ENCODE measurements around the gene MBD2. TPM values are rescaled to one million over a fixed set of nuclear protein-coding genes. Genes with fewer than 3 reads are reported as not detected.

The MBD2 gene
- total RNA-seq, 1 experiment from 2014 or later: 79.7 TPM

DNA sequence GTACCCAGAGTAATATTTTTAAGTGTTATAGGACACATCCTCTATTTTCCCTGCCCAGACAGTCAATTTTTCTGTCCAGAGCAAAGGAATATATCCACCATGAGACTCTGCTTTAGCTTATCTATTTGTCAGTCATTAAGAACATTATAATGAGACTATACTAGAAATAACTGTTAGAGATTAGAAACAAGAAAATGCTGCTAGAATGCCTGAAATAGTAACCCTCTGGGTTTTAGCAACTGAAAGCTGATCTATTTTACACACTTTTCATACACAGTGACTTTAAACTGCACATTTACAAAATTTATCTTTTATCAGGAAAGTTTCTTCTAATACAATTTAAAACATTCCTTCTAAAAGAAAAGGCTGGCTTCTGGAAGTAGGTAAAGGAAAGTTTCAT, 39.6 kb downstream of the MBD2 start:
- BruUV-seq (replicated peaks): no TSS peak
- Histone ChIP-seq H3K36me3 (ENCODE audit: insufficient read depth, low read length, poor library complexity, severe bottlenecking) (peaks cover 13% of the 10 kb centered on the region), H3K4me1 (ENCODE audit: insufficient read depth, low read length, poor library complexity, severe bottlenecking) (no peaks in the 10 kb centered on the region), H3K27me3 (replicated peaks; ENCODE audit: insufficient read depth, low read depth, low read length, poor library complexity) (no peaks in the 10 kb centered on the region), H3K27ac (ENCODE audit: low read depth, low read length, poor library complexity, severe bottlenecking) (no peak overlapping the region), H3K9me3 (ENCODE audit: low read depth, low read length, poor library complexity, severe bottlenecking) (no peaks in the 10 kb centered on the region), H3K4me3 (ENCODE audit: low read depth, low read length, poor library complexity, severe bottlenecking) (no peak overlapping the region)
- POLR2A ChIA-PET (ENCODE audit: low non-redundant PET): no interaction called here
- no peak for DNase-seq (ENCODE audit: low spot score)
- CTCF ChIA-PET: no interaction called here
- intact Hi-C loops (cut with micrococcal nuclease; ENCODE audit: unreplicated experiment): no loop called here
- TF ChIP-seq, protein P1, sequence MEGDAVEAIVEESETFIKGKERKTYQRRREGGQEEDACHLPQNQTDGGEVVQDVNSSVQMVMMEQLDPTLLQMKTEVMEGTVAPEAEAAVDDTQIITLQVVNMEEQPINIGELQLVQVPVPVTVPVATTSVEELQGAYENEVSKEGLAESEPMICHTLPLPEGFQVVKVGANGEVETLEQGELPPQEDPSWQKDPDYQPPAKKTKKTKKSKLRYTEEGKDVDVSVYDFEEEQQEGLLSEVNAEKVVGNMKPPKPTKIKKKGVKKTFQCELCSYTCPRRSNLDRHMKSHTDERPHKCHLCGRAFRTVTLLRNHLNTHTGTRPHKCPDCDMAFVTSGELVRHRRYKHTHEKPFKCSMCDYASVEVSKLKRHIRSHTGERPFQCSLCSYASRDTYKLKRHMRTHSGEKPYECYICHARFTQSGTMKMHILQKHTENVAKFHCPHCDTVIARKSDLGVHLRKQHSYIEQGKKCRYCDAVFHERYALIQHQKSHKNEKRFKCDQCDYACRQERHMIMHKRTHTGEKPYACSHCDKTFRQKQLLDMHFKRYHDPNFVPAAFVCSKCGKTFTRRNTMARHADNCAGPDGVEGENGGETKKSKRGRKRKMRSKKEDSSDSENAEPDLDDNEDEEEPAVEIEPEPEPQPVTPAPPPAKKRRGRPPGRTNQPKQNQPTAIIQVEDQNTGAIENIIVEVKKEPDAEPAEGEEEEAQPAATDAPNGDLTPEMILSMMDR (conservative IDR thresholded peaks at IDR 0.05; ENCODE audit: low read depth, low read length): no peak
- TF ChIP-seq EZH2 (IDR thresholded peaks at IDR 0.05; ENCODE audit: borderline replicate concordance, low read depth, low read length, poor library complexity, severe bottlenecking): no peak

DNA sequence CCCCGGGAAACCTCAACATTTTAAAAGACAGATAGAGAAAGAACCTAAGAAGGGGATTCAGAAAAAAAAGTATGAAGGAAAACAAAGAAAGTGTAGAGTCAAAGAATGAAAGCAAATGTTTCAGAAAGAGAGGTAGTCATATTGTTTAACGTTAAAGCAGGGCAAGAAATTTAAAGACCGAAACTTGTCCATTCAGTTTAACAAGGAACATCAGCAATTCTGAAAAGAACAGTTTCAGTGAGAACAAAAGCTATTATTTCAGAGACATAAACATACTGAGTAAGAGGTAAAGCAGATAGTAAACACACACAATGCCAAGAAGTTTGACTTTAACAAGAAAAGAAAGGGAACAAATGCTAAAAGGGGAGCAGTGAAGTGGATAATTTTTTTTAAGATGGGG, 41.1 kb downstream of the MBD2 start:
- H3K4me1 ChIP-seq (ENCODE audit: insufficient read depth, low read length, poor library complexity, severe bottlenecking): no peaks in the 10 kb centered on the region
- H3K9me3 ChIP-seq (ENCODE audit: low read depth, low read length, poor library complexity, severe bottlenecking): no peaks in the 10 kb centered on the region
- no peaks in the 10 kb centered on the region for H3K27me3 ChIP-seq (replicated peaks; ENCODE audit: insufficient read depth, low read depth, low read length, poor library complexity)
- H3K27ac ChIP-seq (ENCODE audit: low read depth, low read length, poor library complexity, severe bottlenecking): no peak overlapping the region
- no peak overlapping the region for H3K4me3 ChIP-seq (ENCODE audit: low read depth, low read length, poor library complexity, severe bottlenecking)
- peaks cover 13% of the 10 kb centered on the region for H3K36me3 ChIP-seq (ENCODE audit: insufficient read depth, low read length, poor library complexity, severe bottlenecking)
- ChIA-PET POLR2A (ENCODE audit: low non-redundant PET) (no interaction called here), CTCF (no interaction called here)
- no peak for TF ChIP-seq EZH2 (IDR thresholded peaks at IDR 0.05; ENCODE audit: borderline replicate concordance, low read depth, low read length, poor library complexity, severe bottlenecking)
- TF ChIP-seq, protein P1 (conservative IDR thresholded peaks at IDR 0.05; ENCODE audit: low read depth, low read length): no peak
- intact Hi-C loops (cut with micrococcal nuclease; ENCODE audit: unreplicated experiment): no loop called here
- BruUV-seq (replicated peaks): no TSS peak
- no peak for DNase-seq (ENCODE audit: low spot score)

DNA sequence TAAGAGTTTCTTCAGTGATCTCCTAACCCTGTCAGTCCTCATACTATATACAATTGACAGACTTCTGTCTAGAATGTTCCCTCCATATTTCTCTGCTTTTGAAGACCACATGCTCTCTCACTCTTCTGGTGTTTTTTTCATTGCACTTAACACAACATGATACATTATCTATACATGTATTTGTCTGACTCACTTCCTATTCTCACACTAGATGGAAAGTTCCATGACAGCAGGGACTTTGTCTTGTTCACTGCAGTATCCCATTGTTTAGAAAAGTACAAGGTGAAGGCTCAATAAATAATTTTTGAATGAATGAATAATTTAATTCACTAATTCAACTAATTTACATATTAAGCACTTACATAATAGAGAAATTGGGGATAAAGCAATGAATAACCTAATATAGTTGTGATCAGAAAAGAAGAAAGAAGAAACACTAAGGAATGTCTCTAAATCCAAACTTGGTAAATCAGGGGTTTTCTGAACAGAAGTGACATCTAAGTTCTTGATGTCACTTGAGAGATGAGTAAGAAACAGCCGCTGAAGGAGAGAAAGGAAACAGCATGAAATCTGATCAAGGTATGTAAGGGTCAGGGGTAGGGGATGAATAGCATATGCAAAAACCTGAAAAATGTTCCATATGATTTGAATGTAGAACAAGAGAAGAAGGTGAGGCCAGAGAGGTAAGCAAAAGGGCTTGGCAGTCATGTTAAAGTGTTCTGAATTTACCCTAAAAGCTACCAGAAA, 42.4 kb downstream of the MBD2 start:
- intact Hi-C loops (cut with micrococcal nuclease; ENCODE audit: unreplicated experiment): no loop called here
- ChIA-PET POLR2A (ENCODE audit: low non-redundant PET) (interaction anchor here (0.6 kb wide), 1 partner anchor 42 kb away, joined by 3 read pairs; no protein-coding TSS in a partner anchor), CTCF (no interaction called here)
- Histone ChIP-seq H3K4me1 (ENCODE audit: insufficient read depth, low read length, poor library complexity, severe bottlenecking) (no peaks in the 10 kb centered on the region), H3K27me3 (replicated peaks; ENCODE audit: insufficient read depth, low read depth, low read length, poor library complexity) (no peaks in the 10 kb centered on the region), H3K27ac (ENCODE audit: low read depth, low read length, poor library complexity, severe bottlenecking) (no peak overlapping the region), H3K4me3 (ENCODE audit: low read depth, low read length, poor library complexity, severe bottlenecking) (no peak overlapping the region), H3K9me3 (ENCODE audit: low read depth, low read length, poor library complexity, severe bottlenecking) (no peaks in the 10 kb centered on the region), H3K36me3 (ENCODE audit: insufficient read depth, low read length, poor library complexity, severe bottlenecking) (peaks cover 5% of the 10 kb centered on the region)
- no TSS peak for BruUV-seq (replicated peaks)
- TF ChIP-seq, protein P1 (conservative IDR thresholded peaks at IDR 0.05; ENCODE audit: low read depth, low read length): no peak
- no peak for TF ChIP-seq EZH2 (IDR thresholded peaks at IDR 0.05; ENCODE audit: borderline replicate concordance, low read depth, low read length, poor library complexity, severe bottlenecking)
- DNase-seq (ENCODE audit: low spot score): peak; percentile 32
